HepG2 (cell line): ENCODE data around the gene FCN3. TPM values are rescaled to one million over a fixed set of nuclear protein-coding genes. Genes with fewer than 3 reads are reported as not detected.

Source experiments
- CC2D1A ChIP-seq: sonication (generic); formaldehyde crosslinking; IDR thresholded peaks from 2 replicates; pipeline ENCODE4 v1.8.1; 2023; ENCODE audit warnings: mild to moderate bottlenecking, missing genetic modification reagents
- IRX3 ChIP-seq: sonication (generic); formaldehyde crosslinking; IDR thresholded peaks from 2 replicates; pipeline ENCODE4 v1.8.1; 2023; ENCODE audit warnings: mild to moderate bottlenecking, low read depth, missing genetic modification reagents, borderline replicate concordance
- NCOR1 ChIP-seq: fragments of 200-600 bp; sonication (generic); IDR thresholded peaks from 2 replicates; pipeline ENCODE4 v1.7.0; 2017; ENCODE audit warnings: antibody characterized with exemption, low read length, borderline replicate concordance
- SNRNP70 ChIP-seq: fragments of 200-400 bp; formaldehyde crosslinking; IDR thresholded peaks from 2 replicates; pipeline ENCODE4 v1.6.1; 2017; ENCODE audit warnings: mild to moderate bottlenecking, low read depth, low read length, moderate library complexity
- TGIF2 ChIP-seq: IDR thresholded peaks from 2 replicates; pipeline ENCODE4 v1.6.1; 2016; ENCODE audit warnings: control low read depth, missing compliant biosample characterization
- WIZ ChIP-seq: sonication (generic); formaldehyde crosslinking; IDR thresholded peaks from 2 replicates; pipeline ENCODE4 v1.5.1; 2020; ENCODE audit warnings: mild to moderate bottlenecking, missing genetic modification reagents
- ZNF546 ChIP-seq: sonication (generic); formaldehyde crosslinking; conservative IDR thresholded peaks from 2 replicates; pipeline ENCODE4 v1.8.1; 2023; ENCODE audit warnings: mild to moderate bottlenecking, missing genetic modification reagents
- ZNF782 ChIP-seq: sonication (generic); formaldehyde crosslinking; IDR thresholded peaks from 2 replicates; pipeline ENCODE4 v1.4.0; 2020; ENCODE audit warnings: missing genetic modification reagents, mild to moderate bottlenecking, borderline replicate concordance
- polyA plus RNA-seq, 8 experiments: library from polyadenylated mRNA; depleted of rRNA in 3 of 8; stranded (reverse) in 7 of 8; unstranded in 1 of 8; fragments of >200 nt; fragmentation: Illumina TruSeq in 4 of 8; extraction: Trizol in 4 of 8; gene quantifications; 2 replicates each; pipeline versions ENCODE4 v1.2.1 to v1.2.3, GENCODE V29; 2011 to 2016; ENCODE audit warnings: low read depth in 4 of 8, missing spikeins in 1 of 8, mixed read lengths in 1 of 8; ENCODE audit not compliant: insufficient read depth in 1 of 8
- total RNA-seq, 5 experiments: library from RNA; depleted of rRNA; stranded (reverse); fragments of >200 nt; fragmentation: Illumina TruSeq; extraction: Trizol; gene quantifications; 2 replicates each; pipeline ENCODE4 v1.2.3, GENCODE V29; 2016; ENCODE audit warnings: low read depth in 1 of 5
- TF ChIP-seq, protein P1 (sequence below), 2 experiments: fragments of 450-650 bp in 1 of 2; sonication (generic) in 1 of 2; formaldehyde crosslinking in 1 of 2; IDR thresholded peaks; 2 replicates each; pipeline versions ENCODE4 v1.6.1 to v1.8.0; 2016 to 2022; ENCODE audit warnings: antibody characterized with exemption in 1 of 2, mild to moderate bottlenecking in 1 of 2, missing genetic modification reagents in 1 of 2
- TF ChIP-seq, protein P2 (sequence below): IDR thresholded peaks from 2 replicates; pipeline ENCODE4 v1.6.1; 2016; ENCODE audit warnings: control low read depth
- TF ChIP-seq, protein P3 (sequence below): sonication (generic); formaldehyde crosslinking; IDR thresholded peaks from 2 replicates; pipeline ENCODE4 v1.9.0; 2022; ENCODE audit warnings: missing genetic modification reagents, mild to moderate bottlenecking, borderline replicate concordance
- TF ChIP-seq, protein P4 (sequence below): sonication (generic); formaldehyde crosslinking; IDR thresholded peaks from 2 replicates; pipeline ENCODE4 v1.4.0; 2020; ENCODE audit warnings: mild to moderate bottlenecking, missing genetic modification reagents

FCN3 gene
- total and polyA plus RNA-seq, 2 of the 13 experiments (the other 11 are each of a cell fraction or from before 2014, with no cell fraction given), result not detected

DNA sequence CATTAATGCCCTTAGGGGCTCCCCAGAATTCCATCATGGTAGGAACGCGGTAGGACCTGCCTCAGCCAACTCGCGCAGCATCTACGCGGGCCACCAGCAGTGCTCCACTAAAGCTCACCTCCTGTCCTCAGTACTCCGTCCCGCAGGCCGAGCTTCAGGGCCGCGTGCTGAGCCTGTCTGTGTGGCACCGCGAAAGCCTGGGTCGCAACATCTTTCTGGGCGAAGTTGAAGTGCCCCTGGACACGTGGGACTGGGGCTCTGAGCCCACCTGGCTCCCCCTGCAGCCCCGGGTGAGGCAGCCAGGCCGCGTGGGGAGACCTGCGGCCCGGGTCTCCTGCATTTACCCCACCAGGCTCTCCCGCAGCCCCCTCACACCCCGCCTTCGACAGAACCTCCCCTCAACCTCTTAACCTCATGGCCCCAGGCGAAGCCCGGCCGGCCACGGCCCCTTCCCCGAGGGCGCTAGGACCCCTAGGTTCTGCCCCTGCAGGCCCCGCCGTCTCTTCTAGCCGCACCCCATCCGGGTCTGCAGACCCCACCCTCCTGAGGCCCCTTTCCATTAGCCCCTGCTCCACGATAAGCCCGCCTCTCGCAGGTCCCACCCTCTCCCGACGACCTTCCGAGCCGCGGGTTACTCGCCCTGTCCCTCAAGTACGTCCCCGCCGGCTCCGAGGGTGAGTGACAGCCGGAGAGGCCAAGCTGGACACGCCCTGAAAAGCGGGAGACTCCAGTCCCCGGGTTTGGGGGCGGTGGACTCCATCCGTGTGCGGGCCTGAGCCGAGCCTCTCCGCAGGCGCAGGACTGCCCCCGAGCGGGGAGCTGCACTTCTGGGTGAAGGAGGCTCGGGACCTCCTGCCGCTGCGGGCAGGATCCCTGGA, 23.7 kb downstream of the FCN3 start (continued):
- no peak for TF ChIP-seq NCOR1
- TF ChIP-seq ZNF782 (CRISPR knock-in tag), result no peak
- no peak for TF ChIP-seq SNRNP70
- TF ChIP-seq IRX3 (CRISPR knock-in tag), result no peak
- no peak for TF ChIP-seq TGIF2 (CRISPR knock-in tag)
- TF ChIP-seq WIZ, result no peak
- TF ChIP-seq, protein P1, sequence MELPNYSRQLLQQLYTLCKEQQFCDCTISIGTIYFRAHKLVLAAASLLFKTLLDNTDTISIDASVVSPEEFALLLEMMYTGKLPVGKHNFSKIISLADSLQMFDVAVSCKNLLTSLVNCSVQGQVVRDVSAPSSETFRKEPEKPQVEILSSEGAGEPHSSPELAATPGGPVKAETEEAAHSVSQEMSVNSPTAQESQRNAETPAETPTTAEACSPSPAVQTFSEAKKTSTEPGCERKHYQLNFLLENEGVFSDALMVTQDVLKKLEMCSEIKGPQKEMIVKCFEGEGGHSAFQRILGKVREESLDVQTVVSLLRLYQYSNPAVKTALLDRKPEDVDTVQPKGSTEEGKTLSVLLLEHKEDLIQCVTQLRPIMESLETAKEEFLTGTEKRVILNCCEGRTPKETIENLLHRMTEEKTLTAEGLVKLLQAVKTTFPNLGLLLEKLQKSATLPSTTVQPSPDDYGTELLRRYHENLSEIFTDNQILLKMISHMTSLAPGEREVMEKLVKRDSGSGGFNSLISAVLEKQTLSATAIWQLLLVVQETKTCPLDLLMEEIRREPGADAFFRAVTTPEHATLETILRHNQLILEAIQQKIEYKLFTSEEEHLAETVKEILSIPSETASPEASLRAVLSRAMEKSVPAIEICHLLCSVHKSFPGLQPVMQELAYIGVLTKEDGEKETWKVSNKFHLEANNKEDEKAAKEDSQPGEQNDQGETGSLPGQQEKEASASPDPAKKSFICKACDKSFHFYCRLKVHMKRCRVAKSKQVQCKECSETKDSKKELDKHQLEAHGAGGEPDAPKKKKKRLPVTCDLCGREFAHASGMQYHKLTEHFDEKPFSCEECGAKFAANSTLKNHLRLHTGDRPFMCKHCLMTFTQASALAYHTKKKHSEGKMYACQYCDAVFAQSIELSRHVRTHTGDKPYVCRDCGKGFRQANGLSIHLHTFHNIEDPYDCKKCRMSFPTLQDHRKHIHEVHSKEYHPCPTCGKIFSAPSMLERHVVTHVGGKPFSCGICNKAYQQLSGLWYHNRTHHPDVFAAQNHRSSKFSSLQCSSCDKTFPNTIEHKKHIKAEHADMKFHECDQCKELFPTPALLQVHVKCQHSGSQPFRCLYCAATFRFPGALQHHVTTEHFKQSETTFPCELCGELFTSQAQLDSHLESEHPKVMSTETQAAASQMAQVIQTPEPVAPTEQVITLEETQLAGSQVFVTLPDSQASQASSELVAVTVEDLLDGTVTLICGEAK (IDR thresholded peaks at IDR 0.05), result no peak
- TF ChIP-seq, protein P1 (CRISPR knock-in tag; IDR thresholded peaks at IDR 0.05), result no peak
- no peak for TF ChIP-seq CC2D1A (CRISPR knock-in tag)
- no peak for TF ChIP-seq ZNF546 (CRISPR knock-in tag)
- TF ChIP-seq, protein P2, sequence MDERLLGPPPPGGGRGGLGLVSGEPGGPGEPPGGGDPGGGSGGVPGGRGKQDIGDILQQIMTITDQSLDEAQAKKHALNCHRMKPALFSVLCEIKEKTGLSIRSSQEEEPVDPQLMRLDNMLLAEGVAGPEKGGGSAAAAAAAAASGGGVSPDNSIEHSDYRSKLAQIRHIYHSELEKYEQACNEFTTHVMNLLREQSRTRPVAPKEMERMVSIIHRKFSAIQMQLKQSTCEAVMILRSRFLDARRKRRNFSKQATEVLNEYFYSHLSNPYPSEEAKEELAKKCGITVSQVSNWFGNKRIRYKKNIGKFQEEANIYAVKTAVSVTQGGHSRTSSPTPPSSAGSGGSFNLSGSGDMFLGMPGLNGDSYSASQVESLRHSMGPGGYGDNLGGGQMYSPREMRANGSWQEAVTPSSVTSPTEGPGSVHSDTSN (CRISPR knock-in tag), result peak; percentile 87
- TF ChIP-seq, protein P3, sequence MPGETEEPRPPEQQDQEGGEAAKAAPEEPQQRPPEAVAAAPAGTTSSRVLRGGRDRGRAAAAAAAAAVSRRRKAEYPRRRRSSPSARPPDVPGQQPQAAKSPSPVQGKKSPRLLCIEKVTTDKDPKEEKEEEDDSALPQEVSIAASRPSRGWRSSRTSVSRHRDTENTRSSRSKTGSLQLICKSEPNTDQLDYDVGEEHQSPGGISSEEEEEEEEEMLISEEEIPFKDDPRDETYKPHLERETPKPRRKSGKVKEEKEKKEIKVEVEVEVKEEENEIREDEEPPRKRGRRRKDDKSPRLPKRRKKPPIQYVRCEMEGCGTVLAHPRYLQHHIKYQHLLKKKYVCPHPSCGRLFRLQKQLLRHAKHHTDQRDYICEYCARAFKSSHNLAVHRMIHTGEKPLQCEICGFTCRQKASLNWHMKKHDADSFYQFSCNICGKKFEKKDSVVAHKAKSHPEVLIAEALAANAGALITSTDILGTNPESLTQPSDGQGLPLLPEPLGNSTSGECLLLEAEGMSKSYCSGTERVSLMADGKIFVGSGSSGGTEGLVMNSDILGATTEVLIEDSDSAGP (CRISPR knock-in tag), result peak; percentile 50; the same call in 1 of the 2 replicates
- TF ChIP-seq, protein P4, sequence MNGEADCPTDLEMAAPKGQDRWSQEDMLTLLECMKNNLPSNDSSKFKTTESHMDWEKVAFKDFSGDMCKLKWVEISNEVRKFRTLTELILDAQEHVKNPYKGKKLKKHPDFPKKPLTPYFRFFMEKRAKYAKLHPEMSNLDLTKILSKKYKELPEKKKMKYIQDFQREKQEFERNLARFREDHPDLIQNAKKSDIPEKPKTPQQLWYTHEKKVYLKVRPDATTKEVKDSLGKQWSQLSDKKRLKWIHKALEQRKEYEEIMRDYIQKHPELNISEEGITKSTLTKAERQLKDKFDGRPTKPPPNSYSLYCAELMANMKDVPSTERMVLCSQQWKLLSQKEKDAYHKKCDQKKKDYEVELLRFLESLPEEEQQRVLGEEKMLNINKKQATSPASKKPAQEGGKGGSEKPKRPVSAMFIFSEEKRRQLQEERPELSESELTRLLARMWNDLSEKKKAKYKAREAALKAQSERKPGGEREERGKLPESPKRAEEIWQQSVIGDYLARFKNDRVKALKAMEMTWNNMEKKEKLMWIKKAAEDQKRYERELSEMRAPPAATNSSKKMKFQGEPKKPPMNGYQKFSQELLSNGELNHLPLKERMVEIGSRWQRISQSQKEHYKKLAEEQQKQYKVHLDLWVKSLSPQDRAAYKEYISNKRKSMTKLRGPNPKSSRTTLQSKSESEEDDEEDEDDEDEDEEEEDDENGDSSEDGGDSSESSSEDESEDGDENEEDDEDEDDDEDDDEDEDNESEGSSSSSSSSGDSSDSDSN (CRISPR knock-in tag), result peak; percentile 52; the same call in 1 of the 2 replicates
